Mesenchymal stem cell (in vitro differentiated cells and primary cell): Measurements from ENCODE around the gene GFI1B.

Experiments
- DNase-seq: peaks from one replicate; pipeline ENCODE4 v3.0.0-alpha.2; 2013
- H2AFZ ChIP-seq: one replicate; pipeline ENCODE4 v1.6.1; 2013; ENCODE audit warnings: low read depth, mild to moderate bottlenecking, control low read depth, inconsistent platforms, low read length, moderate library complexity
- H2AK5ac ChIP-seq: 2 replicates; pipeline ENCODE4 v1.6.1; 2013; ENCODE audit warnings: low read length, moderate library complexity, mild to moderate bottlenecking, inconsistent platforms; ENCODE audit not compliant: severe bottlenecking
- H2BK120ac ChIP-seq: one replicate; pipeline ENCODE4 v1.6.1; 2013; ENCODE audit warnings: low read depth, mild to moderate bottlenecking, inconsistent platforms, low read length, moderate library complexity
- H2BK12ac ChIP-seq, 2 experiments: one replicate each; pipeline ENCODE4 v1.6.1; 2013; ENCODE audit warnings: inconsistent platforms in 2 of 2, low read length in 2 of 2, mild to moderate bottlenecking in 2 of 2, moderate library complexity in 2 of 2, control low read depth in 1 of 2
- H2BK15ac ChIP-seq: one replicate; pipeline ENCODE4 v1.6.1; 2013; ENCODE audit warnings: mild to moderate bottlenecking, low read depth, inconsistent platforms; ENCODE audit not compliant: poor library complexity, severe bottlenecking
- H2BK5ac ChIP-seq: 2 replicates; pipeline ENCODE4 v1.6.1; 2013; ENCODE audit warnings: low read depth, mild to moderate bottlenecking, low read length, control low read depth, inconsistent platforms; ENCODE audit not compliant: poor library complexity, severe bottlenecking
- H3K14ac ChIP-seq, 2 experiments: one replicate each; pipeline ENCODE4 v1.6.1; 2013; ENCODE audit warnings: inconsistent platforms in 2 of 2, low read length in 2 of 2, control low read depth in 1 of 2, mild to moderate bottlenecking in 1 of 2, moderate library complexity in 1 of 2
- H3K18ac ChIP-seq, 2 experiments: one replicate each; pipeline ENCODE4 v1.6.1; 2013; ENCODE audit warnings: inconsistent platforms in 2 of 2, low read length in 2 of 2, control low read depth in 1 of 2, low read depth in 1 of 2, mild to moderate bottlenecking in 1 of 2
- H3K23ac ChIP-seq, 2 experiments: one replicate each; pipeline ENCODE4 v1.6.1; 2013; ENCODE audit warnings: inconsistent platforms in 2 of 2, low read length in 2 of 2, mild to moderate bottlenecking in 2 of 2, moderate library complexity in 2 of 2, control low read depth in 1 of 2
- H3K27ac ChIP-seq: 2 replicates; pipeline ENCODE4 v1.5.1; 2013; ENCODE audit warnings: mild to moderate bottlenecking, moderate library complexity, low read length, control low read depth, inconsistent platforms; ENCODE audit not compliant: poor library complexity, severe bottlenecking
- H3K27me3 ChIP-seq, 2 experiments: 2 replicates each; pipeline versions ENCODE4 v1.6.1 to v1.7.0; 2013; ENCODE audit warnings: low read length in 2 of 2, mild to moderate bottlenecking in 2 of 2, moderate library complexity in 2 of 2, control low read depth in 1 of 2, inconsistent platforms in 1 of 2; ENCODE audit not compliant: control insufficient read depth in 1 of 2, insufficient read depth in 1 of 2
- H3K36me3 ChIP-seq, 2 experiments: 2 replicates each; pipeline versions ENCODE4 v1.6.1 to v1.7.0; 2013; ENCODE audit warnings: low read length in 2 of 2, control low read depth in 1 of 2, inconsistent platforms in 1 of 2, low read depth in 1 of 2, mild to moderate bottlenecking in 1 of 2; ENCODE audit not compliant: insufficient read depth in 2 of 2, control insufficient read depth in 1 of 2
- H3K4ac ChIP-seq, 2 experiments: one replicate each; pipeline ENCODE4 v1.6.1; 2013; ENCODE audit warnings: inconsistent platforms in 2 of 2, low read length in 2 of 2, mild to moderate bottlenecking in 2 of 2, moderate library complexity in 2 of 2, control low read depth in 1 of 2, low read depth in 1 of 2
- H3K4me1 ChIP-seq: 2 replicates; pipeline ENCODE4 v1.6.1; 2013; ENCODE audit warnings: low read depth, low read length, control low read depth; ENCODE audit not compliant: control insufficient read depth, insufficient read depth
- H3K4me2 ChIP-seq: 2 replicates; pipeline ENCODE4 v1.6.1; 2013; ENCODE audit warnings: low read length, mild to moderate bottlenecking, inconsistent platforms; ENCODE audit not compliant: poor library complexity, severe bottlenecking
- H3K4me3 ChIP-seq, 2 experiments: 2 replicates each; pipeline versions ENCODE4 v1.5.1 to v1.7.0; 2013; ENCODE audit warnings: low read length in 2 of 2, mild to moderate bottlenecking in 2 of 2, control low read depth in 1 of 2, low read depth in 1 of 2; ENCODE audit not compliant: insufficient read depth in 1 of 2
- H3K79me1 ChIP-seq: replicated peaks from 2 replicates; pipeline ENCODE4 v1.6.1; 2013; ENCODE audit warnings: mild to moderate bottlenecking, control low read depth, low read length, inconsistent platforms; ENCODE audit not compliant: poor library complexity, severe bottlenecking
- H3K9ac ChIP-seq: 2 replicates; pipeline ENCODE4 v1.7.0; 2013; ENCODE audit warnings: mild to moderate bottlenecking, low read length, moderate library complexity
- H3K9me3 ChIP-seq: 2 replicates; pipeline ENCODE4 v1.7.0; 2013; ENCODE audit warnings: mild to moderate bottlenecking, low read length; ENCODE audit not compliant: control insufficient read depth
- H4K8ac ChIP-seq: one replicate; pipeline ENCODE4 v1.6.1; 2013; ENCODE audit warnings: inconsistent platforms, mild to moderate bottlenecking, low read length, moderate library complexity
- H4K91ac ChIP-seq: one replicate; pipeline ENCODE4 v1.6.1; 2013; ENCODE audit warnings: mild to moderate bottlenecking, low read length, inconsistent platforms
- WGBS: methylation state at CpG from one replicate; pipeline ENCODE4 v1.1.7; 2013; ENCODE audit warnings: mixed read lengths; 5-methylcytosine and 5-hydroxymethylcytosine counted together

GFI1B gene

GRCh38 chr9:132946631-132947295 is 31.7 kb upstream of the GFI1B start:
- no peak overlapping the region for H3K9ac ChIP-seq
- H2BK12ac ChIP-seq: peak overlapping the region; percentile 1 to 9
- H3K27me3 ChIP-seq: no peaks in the 10 kb centered on the region
- H3K14ac ChIP-seq: peak overlapping the region in 1 of 2 experiments; percentile 68
- peak overlapping the region; percentile 16 for H4K8ac ChIP-seq
- H2BK15ac ChIP-seq: no peak overlapping the region
- H2AFZ ChIP-seq: no peak overlapping the region
- no peak overlapping the region for H3K4me3 ChIP-seq
- no peaks in the 10 kb centered on the region for H3K9me3 ChIP-seq
- H3K4ac ChIP-seq: peak overlapping the region in 1 of 2 experiments; percentile 6
- H3K18ac ChIP-seq: peak overlapping the region in 1 of 2 experiments; percentile 71
- H3K4me2 ChIP-seq: no peak overlapping the region
- H3K27ac ChIP-seq: peak overlapping the region; percentile 42
- H3K4me1 ChIP-seq: peaks cover 11% of the 10 kb centered on the region
- peak overlapping the region; percentile 54 for H2AK5ac ChIP-seq
- H3K23ac ChIP-seq: no peak overlapping the region
- DNase-seq: peak; percentile 51
- peak overlapping the region; percentile 34 for H4K91ac ChIP-seq
- peak overlapping the region; percentile 11 for H2BK5ac ChIP-seq
- 89% methylated on average over 7 of the region's 7 CpGs for WGBS
- peaks cover 7% of the 10 kb centered on the region for H3K79me1 ChIP-seq
- no peak overlapping the region for H2BK120ac ChIP-seq
- no peaks in the 10 kb centered on the region for H3K36me3 ChIP-seq

- no peak overlapping the region for H2AK5ac ChIP-seq
- H4K8ac ChIP-seq: no peak overlapping the region
- H3K4ac ChIP-seq: no peak overlapping the region
- no peaks in the 10 kb centered on the region for H3K27me3 ChIP-seq
- peaks cover 11% of the 10 kb centered on the region for H3K4me1 ChIP-seq
- H4K91ac ChIP-seq: no peak overlapping the region
- no peak overlapping the region for H2BK12ac ChIP-seq
- H2AFZ ChIP-seq: no peak overlapping the region
- H3K4me3 ChIP-seq: no peak overlapping the region
- H3K36me3 ChIP-seq: no peaks in the 10 kb centered on the region
- H3K23ac ChIP-seq: no peak overlapping the region
- no peak for DNase-seq
- no peak overlapping the region for H2BK15ac ChIP-seq
- peaks cover 5% of the 10 kb centered on the region for H3K79me1 ChIP-seq
- no peak overlapping the region for H3K18ac ChIP-seq
- H2BK120ac ChIP-seq: no peak overlapping the region
- H3K9ac ChIP-seq: no peak overlapping the region
- no peak overlapping the region for H3K27ac ChIP-seq
- no peaks in the 10 kb centered on the region for H3K9me3 ChIP-seq
- no peak overlapping the region for H3K4me2 ChIP-seq
- no peak overlapping the region for H2BK5ac ChIP-seq
- no peak overlapping the region for H3K14ac ChIP-seq
- 97% methylated on average over 8 of the region's 8 CpGs for whole genome bisulfite sequencing
Observed at GRCh38 chr9:132947756-132948155, 30.7 kb upstream of the GFI1B start.

- 84% methylated on average over 18 of the region's 18 CpGs for WGBS
Observed at GRCh38 chr9:132948482-132949050, 29.9 kb upstream of the GFI1B start.

GRCh38 chr9:132949709-132950108 is 28.8 kb upstream of the GFI1B start:
- Histone ChIP-seq H3K9me3 (no peaks in the 10 kb centered on the region), H3K23ac (no peak overlapping the region), H3K27me3 (no peaks in the 10 kb centered on the region), H3K14ac (no peak overlapping the region), H3K27ac (no peak overlapping the region), H3K36me3 (no peaks in the 10 kb centered on the region), H3K4ac (no peak overlapping the region), H2AFZ (no peak overlapping the region), H3K9ac (no peak overlapping the region), H3K4me3 (no peak overlapping the region), H3K79me1 (no peaks in the 10 kb centered on the region), H2AK5ac (no peak overlapping the region), H2BK5ac (no peak overlapping the region), H3K4me2 (no peak overlapping the region), H4K8ac (no peak overlapping the region), H3K4me1 (peaks cover 9% of the 10 kb centered on the region), H4K91ac (no peak overlapping the region), H2BK15ac (no peak overlapping the region), H2BK120ac (no peak overlapping the region), H3K18ac (no peak overlapping the region), H2BK12ac (no peak overlapping the region)
- 84% methylated on average over 4 of the region's 4 CpGs for WGBS
- no peak for DNase-seq

More at GRCh38 chr9:132948482-132949050, 29.9 kb upstream of the GFI1B start:
- Histone ChIP-seq H4K91ac (no peak overlapping the region), H3K4me3 (no peak overlapping the region), H3K36me3 (no peaks in the 10 kb centered on the region), H3K18ac (no peak overlapping the region), H2BK15ac (no peak overlapping the region), H3K14ac (no peak overlapping the region), H3K79me1 (peaks cover 5% of the 10 kb centered on the region), H2BK5ac (no peak overlapping the region), H2BK12ac (no peak overlapping the region), H3K9me3 (no peaks in the 10 kb centered on the region), H3K27me3 (no peaks in the 10 kb centered on the region), H2AFZ (no peak overlapping the region), H3K27ac (no peak overlapping the region), H2BK120ac (no peak overlapping the region), H3K23ac (no peak overlapping the region), H3K4me2 (no peak overlapping the region), H2AK5ac (no peak overlapping the region), H3K9ac (no peak overlapping the region), H3K4ac (no peak overlapping the region), H3K4me1 (peaks cover 9% of the 10 kb centered on the region), H4K8ac (no peak overlapping the region)
- no peak for DNase-seq
